Measurements from ENCODE around the gene RBL1. TPM values are rescaled to one million over a fixed set of nuclear protein-coding genes. Genes with fewer than 3 reads are reported as not detected.
"Not testable (repeated sequence)": the region's sequence is repeated elsewhere in the genome, so short reads cannot be mapped to it uniquely, and the experiment has no call there.

Gene RBL1
- total RNA-seq, 1 experiment from 2014 or later: 30.2 TPM

- no TSS peak for BruUV-seq (replicated peaks)
- ChIA-PET CTCF (no interaction called here), POLR2A (ENCODE audit: low non-redundant PET) (no interaction called here)
- H3K27ac ChIP-seq (ENCODE audit: low read depth, low read length, poor library complexity, severe bottlenecking): no peak overlapping the region
- TF ChIP-seq CTCF (conservative IDR thresholded peaks at IDR 0.05; ENCODE audit: low read depth, low read length) (no peak), EZH2 (IDR thresholded peaks at IDR 0.05; ENCODE audit: borderline replicate concordance, low read depth, low read length, poor library complexity, severe bottlenecking) (no peak)
- no peaks in the 10 kb centered on the region for H3K9me3 ChIP-seq (ENCODE audit: low read depth, low read length, poor library complexity, severe bottlenecking)
- intact Hi-C loops (cut with micrococcal nuclease; ENCODE audit: unreplicated experiment): no loop called here
- H3K4me1 ChIP-seq (ENCODE audit: insufficient read depth, low read length, poor library complexity, severe bottlenecking): no peaks in the 10 kb centered on the region
- DNase-seq (ENCODE audit: low spot score): no peak
- H3K36me3 ChIP-seq (ENCODE audit: insufficient read depth, low read length, poor library complexity, severe bottlenecking): no peaks in the 10 kb centered on the region
- H3K27me3 ChIP-seq (replicated peaks; ENCODE audit: insufficient read depth, low read depth, low read length, poor library complexity): no peaks in the 10 kb centered on the region
- no peak overlapping the region for H3K4me3 ChIP-seq (ENCODE audit: low read depth, low read length, poor library complexity, severe bottlenecking)
Measured at GRCh38 chr20:37131486-37131885, 35.7 kb upstream of the RBL1 start.

- intact Hi-C loops (cut with micrococcal nuclease; ENCODE audit: unreplicated experiment): no loop called here
- no peaks in the 10 kb centered on the region for H3K36me3 ChIP-seq (ENCODE audit: insufficient read depth, low read length, poor library complexity, severe bottlenecking)
- no peak for DNase-seq (ENCODE audit: low spot score)
Measured at GRCh38 chr20:37128803-37129202, 33.0 kb upstream of the RBL1 start.

DNA sequence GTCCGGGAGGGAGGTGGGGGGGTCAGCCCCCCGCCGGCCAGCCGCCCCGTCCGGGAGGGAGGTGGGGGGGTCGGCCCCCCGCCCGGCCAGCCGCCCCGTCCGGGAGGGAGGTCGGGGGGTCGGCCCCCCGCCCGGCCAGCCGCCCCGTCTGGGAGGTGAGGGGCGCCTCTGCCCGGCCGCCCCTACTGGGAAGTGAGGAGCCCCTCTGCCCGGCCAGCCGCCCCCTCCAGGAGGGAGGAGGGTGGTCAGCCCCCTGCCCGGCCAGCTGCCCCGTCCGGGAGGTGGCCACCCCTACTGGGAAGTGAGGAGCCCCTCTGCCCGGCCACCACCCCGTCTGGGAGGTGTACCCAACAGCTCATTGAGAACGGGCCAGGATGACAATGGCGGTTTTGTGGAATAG is 30.5 kb upstream of the RBL1 start:
- H3K27me3 ChIP-seq (replicated peaks; ENCODE audit: insufficient read depth, low read depth, low read length, poor library complexity); H3K4me3 ChIP-seq (ENCODE audit: low read depth, low read length, poor library complexity, severe bottlenecking); CTCF ChIA-PET; DNase-seq (ENCODE audit: low spot score); H3K9me3 ChIP-seq (ENCODE audit: low read depth, low read length, poor library complexity, severe bottlenecking); H3K27ac ChIP-seq (ENCODE audit: low read depth, low read length, poor library complexity, severe bottlenecking); H3K4me1 ChIP-seq (ENCODE audit: insufficient read depth, low read length, poor library complexity, severe bottlenecking); POLR2A ChIA-PET (ENCODE audit: low non-redundant PET); BruUV-seq (replicated peaks); H3K36me3 ChIP-seq (ENCODE audit: insufficient read depth, low read length, poor library complexity, severe bottlenecking); intact Hi-C loops (cut with micrococcal nuclease; ENCODE audit: unreplicated experiment): not testable (repeated sequence)

More at GRCh38 chr20:37128803-37129202, 33.0 kb upstream of the RBL1 start:
- Histone ChIP-seq H3K4me3 (ENCODE audit: low read depth, low read length, poor library complexity, severe bottlenecking) (no peak overlapping the region), H3K27ac (ENCODE audit: low read depth, low read length, poor library complexity, severe bottlenecking) (no peak overlapping the region), H3K27me3 (replicated peaks; ENCODE audit: insufficient read depth, low read depth, low read length, poor library complexity) (no peaks in the 10 kb centered on the region), H3K9me3 (ENCODE audit: low read depth, low read length, poor library complexity, severe bottlenecking) (no peaks in the 10 kb centered on the region), H3K4me1 (ENCODE audit: insufficient read depth, low read length, poor library complexity, severe bottlenecking) (no peaks in the 10 kb centered on the region)
- TF ChIP-seq EZH2 (IDR thresholded peaks at IDR 0.05; ENCODE audit: borderline replicate concordance, low read depth, low read length, poor library complexity, severe bottlenecking) (no peak), CTCF (conservative IDR thresholded peaks at IDR 0.05; ENCODE audit: low read depth, low read length) (no peak)
- ChIA-PET CTCF (no interaction called here), POLR2A (ENCODE audit: low non-redundant PET) (no interaction called here)
- no TSS peak for BruUV-seq (replicated peaks)

- intact Hi-C loops (cut with micrococcal nuclease; ENCODE audit: unreplicated experiment): no loop called here
- CTCF ChIA-PET: no interaction called here
- TF ChIP-seq EZH2 (IDR thresholded peaks at IDR 0.05; ENCODE audit: borderline replicate concordance, low read depth, low read length, poor library complexity, severe bottlenecking) (no peak), CTCF (conservative IDR thresholded peaks at IDR 0.05; ENCODE audit: low read depth, low read length) (no peak)
- DNase-seq (ENCODE audit: low spot score): no peak
- Histone ChIP-seq H3K4me1 (ENCODE audit: insufficient read depth, low read length, poor library complexity, severe bottlenecking) (no peaks in the 10 kb centered on the region), H3K9me3 (ENCODE audit: low read depth, low read length, poor library complexity, severe bottlenecking) (no peaks in the 10 kb centered on the region), H3K27ac (ENCODE audit: low read depth, low read length, poor library complexity, severe bottlenecking) (no peak overlapping the region), H3K27me3 (replicated peaks; ENCODE audit: insufficient read depth, low read depth, low read length, poor library complexity) (no peaks in the 10 kb centered on the region), H3K4me3 (ENCODE audit: low read depth, low read length, poor library complexity, severe bottlenecking) (no peak overlapping the region), H3K36me3 (ENCODE audit: insufficient read depth, low read length, poor library complexity, severe bottlenecking) (no peaks in the 10 kb centered on the region)
- BruUV-seq (replicated peaks): no TSS peak
- POLR2A ChIA-PET (ENCODE audit: low non-redundant PET): no interaction called here
Measured at GRCh38 chr20:37123441-37123840, 27.6 kb upstream of the RBL1 start.

All from A673 (cell line).